Activated CD8-positive, alpha-beta memory T cell treated with anti-CD3 and anti-CD28 coated beads, Interleukin-2, amount 50 U/mL, for 4 hours (primary cell): ENCODE measurements around the gene ATP10B.

Experiments
- DNase-seq: peaks from one replicate; pipeline ENCODE4 v3.0.0-alpha.2; 2020

Gene ATP10B

DNA sequence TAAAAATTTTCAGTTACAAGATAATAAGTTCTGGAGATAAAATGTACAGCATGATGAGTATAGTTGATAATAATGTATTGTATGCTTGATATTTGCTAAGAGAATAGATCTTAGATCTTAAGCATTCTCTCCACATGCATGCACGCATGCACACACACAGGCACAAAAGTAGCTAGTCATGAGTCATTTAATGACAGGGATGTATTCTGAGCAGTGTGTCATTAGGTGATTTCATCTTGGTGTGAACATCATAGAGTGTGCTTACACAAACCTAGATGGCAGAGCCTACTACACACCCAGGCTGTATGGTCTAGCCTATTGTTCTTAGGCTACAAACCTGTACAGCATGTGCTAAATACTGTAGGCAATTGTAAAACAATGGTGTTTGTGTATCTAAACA lies 306.2 kb downstream of the ATP10B start:
- DNase-seq, result no peak

DNA sequence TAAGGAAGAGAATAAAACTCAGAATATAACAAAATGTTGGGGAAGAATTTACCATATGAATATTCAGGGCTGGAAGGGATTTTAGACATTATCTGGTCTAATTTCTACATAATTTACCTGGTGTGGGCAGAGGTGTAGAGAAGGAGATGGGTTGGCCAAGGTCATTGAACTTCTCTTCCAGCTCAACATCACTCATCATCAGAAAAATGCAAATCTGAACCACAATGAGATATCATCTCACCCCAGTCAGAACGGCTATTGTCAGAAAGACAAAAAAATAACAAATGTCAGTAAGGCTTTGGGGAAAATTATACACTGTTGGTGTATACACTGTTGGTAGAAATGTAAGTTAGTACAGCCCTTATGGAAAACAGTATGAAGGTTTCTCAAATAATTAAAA lies 308.6 kb downstream of the ATP10B start:
- no peak for DNase-seq

DNA sequence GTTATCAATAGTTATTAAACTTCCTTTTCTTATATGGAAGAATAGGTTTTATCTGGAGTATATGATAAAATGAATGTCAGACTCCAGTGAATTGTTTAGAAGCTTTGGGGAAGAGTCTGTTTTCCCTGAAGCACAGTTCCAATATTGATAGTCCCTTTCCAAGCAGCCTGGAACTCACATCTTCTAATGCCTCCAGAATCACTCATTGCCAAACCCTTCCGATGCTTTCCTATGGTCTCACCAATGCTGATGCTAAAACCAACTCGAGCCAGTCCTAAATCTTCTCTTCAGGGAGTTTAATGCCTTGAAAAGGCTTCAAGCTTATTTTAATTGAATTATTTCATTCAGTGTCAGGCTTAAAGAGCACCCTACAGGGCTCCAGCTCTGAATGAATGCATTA lies 309.2 kb downstream of the ATP10B start:
- no peak for DNase-seq

DNA sequence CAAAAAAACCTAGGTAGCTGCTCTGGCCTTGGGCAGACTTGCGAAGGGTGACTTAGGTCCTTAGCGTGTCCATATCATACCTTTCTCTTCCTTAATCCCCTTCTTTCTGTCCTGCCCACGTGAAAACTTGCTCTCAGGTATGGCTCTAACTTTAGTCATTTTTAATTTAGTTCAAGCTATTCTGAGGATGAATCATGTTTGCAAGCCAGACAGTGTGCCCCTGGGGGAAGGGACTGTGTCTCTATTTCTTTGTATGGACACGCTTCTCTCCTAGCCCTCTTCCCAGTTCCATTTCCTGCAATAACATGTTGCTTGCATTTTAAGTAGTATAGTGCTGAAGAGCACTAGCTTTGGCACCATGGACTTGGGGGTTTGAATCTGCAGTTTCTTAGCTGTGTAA lies 309.7 kb downstream of the ATP10B start:
- no peak for DNase-seq

DNA sequence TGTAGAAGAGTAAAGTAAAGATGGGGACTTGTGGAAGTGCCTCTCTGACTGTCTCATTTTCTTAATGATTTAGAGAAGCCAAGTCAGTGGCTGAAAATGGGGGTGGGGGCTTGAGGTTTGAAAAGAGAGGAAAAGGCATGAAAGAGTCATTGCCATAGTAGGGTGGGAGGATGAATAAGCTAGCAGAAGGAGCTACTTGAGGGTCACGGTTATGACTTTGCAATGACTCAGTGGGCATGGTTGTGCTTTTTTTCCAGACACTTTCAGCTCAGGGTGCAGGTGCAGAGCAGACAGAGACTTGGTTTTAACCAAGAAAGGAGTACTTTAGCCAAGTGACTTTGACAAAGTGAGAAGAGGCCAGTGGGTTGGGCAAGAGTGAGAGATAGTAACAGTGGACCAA lies 312.6 kb downstream of the ATP10B start:
- no peak for DNase-seq

DNA sequence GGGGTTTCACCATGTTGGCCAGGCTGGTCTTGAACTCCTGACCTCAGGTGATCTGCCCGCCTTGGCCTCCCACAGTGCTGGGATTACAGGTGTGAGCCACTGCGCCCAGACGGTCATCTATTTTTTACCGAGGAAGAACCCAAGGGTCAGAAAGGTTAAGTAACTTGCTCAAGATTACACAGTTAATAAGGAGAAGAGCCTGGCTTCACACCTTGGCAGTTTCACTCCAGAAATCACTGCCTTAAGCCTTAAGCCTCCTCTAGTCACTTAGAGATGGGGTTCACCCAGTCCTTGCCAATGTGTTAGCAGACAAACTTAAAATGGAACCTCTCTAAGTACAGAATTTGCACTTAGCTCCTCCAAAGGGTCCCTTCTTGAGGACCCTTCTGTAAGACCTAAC lies 314.1 kb downstream of the ATP10B start:
- DNase-seq, result no peak

DNA sequence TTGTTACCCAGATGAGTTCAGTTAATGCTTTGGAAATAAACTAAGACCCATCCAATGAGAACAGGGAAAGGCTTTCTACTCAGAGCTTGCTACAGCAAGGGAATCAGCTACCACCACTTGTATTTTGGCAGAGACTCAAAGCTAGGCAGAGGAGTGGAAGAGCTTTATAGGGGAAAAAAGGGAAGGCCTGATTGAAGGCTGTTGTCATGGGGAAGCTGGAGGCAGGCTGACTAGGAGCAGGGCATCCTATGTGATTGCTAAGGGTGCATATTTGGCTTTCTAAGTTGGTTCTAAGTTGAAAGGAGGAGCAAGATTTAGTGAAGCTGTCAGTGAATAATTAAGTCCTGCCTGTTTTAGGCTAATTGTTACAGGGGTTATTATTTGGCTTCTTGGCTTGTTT lies 314.9 kb downstream of the ATP10B start:
- DNase-seq, result no peak

DNA sequence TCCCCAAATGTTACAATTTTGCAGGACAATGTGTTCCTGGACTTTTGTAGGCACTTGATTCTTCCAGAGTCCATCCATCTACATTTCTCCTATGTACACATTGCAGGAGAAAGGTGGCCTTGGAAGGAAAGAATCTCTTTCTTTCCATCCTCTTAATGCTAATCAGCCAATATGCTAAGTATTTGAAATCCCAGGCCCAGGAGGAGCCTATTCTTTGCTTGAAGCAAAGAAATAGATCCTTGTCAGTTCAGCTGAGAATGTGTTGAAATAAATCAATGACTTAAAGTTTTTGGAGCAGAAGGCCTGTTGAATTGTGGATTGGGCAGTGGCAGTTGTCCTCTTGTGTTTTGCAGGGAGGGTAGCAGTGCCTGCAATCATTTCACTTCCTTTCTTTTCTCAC lies 317.1 kb downstream of the ATP10B start:
- no peak for DNase-seq

DNA sequence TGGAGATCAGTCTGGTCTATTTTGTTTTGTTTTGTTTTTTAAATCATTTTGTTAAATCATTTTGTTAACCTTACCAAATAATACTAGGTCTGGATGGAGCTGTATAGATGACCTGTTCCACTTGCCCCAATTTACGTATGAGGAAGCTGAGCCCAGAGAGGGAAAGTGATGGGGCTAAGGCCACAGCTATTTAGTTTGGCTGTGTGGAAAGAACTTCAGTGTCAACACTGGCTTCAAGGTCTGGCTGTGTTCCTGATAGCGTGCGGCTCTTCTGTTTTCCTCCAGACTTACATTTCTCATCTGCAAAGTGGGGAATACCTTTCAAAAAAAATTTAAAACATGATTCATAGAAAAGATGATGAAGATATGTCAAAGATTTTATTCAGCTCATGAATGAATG lies 317.9 kb downstream of the ATP10B start:
- no peak for DNase-seq

DNA sequence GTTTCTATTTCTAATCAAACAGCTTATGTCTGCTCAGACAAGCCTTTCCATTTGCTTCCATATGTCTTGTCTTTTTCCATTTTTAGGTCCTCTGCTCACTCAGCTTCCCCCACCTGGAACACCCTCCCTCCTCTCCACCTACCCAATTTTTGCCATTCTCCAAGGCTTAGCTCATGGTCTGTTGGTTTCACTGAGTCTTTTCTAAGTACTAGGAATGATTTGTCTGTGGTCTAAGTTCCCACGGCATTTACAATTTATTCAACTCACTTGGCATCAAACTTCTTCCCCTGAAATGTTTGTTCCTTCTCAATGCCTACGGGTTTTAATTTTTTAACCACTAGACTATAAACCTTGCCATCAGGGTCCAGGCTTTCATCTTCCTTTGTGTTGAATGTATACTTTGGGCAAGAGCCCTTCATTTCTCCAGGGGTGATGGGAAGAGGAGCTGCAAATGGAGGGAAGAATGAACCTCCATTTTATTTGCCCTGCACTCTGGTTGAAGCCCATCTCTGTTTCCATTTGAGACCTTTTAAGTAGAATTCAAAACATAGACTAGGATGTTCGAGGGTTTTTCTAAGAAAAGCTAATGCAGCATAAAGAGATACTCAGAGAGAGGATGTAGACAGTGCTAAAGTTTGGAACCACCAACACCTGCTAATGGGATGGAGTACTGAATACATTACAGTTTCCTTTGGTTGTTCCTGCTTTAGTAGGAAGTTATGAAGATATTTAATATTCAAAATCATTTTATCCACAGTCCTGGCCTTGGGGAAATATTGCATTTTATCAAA lies 326.3 kb downstream of the ATP10B start:
- no peak for DNase-seq

DNA sequence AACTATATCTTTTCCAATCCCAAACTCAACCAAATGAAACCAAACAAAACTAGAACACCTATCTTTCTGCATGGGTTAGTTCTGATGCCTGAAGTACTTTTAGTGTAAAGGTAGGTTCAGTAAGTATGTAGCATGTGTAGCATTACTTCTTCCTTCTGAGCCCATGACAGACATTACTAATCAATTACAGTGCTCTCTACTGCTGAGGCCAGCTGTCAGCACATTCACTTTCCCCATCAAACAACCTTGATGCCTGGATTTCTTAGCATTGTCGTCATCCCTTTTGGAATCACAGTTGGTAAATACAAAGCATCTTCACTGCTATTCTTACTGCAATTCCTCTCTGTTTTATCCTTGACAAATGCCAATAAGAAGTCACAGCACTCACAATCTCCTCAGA lies 327.2 kb downstream of the ATP10B start:
- DNase-seq, result no peak

DNA sequence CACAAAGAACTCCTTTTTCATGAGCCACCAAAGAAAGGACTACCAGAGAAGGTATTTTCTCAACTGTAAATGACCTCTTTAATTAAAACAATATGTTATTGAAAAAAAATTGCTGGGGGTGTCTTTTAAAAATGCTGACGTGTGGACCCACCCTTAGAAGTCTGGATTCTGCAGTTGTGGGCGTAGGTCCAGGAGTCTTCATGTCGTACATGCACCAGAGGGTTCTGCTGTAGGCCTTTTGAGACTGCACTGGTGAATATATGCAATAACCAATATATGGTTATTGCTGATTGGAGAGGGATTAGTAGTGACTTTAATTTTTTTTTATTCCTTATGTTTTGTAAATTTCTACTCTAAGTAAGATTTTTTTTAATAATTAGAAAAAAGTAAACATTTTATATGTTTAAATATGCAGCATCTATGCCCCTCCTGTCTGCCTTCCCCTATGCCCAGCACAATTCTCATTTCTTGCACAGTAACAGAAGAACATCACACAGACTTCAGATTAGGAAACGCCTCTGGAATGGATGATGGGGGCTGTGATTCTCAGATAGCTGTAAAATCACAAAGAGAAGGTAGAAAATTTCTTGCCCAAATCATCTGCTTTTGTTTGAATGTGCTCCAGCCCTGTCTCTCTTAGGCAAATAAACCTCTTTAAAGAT lies 328.4 kb downstream of the ATP10B start:
- DNase-seq, result no peak

DNA sequence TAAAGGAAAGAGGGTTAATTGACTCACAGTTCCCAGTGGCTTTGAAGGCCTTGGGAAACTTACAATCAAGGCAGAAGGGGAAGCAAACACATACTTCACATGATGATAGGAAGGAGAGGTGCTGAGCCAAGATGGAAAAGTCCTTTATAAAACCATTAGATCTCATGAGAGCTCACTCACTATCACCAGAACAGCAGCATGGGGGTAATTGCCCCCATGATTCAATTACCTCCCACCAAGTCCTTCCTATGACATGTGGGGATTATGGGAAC lies 330.7 kb downstream of the ATP10B start:
- DNase-seq, result no peak

DNA sequence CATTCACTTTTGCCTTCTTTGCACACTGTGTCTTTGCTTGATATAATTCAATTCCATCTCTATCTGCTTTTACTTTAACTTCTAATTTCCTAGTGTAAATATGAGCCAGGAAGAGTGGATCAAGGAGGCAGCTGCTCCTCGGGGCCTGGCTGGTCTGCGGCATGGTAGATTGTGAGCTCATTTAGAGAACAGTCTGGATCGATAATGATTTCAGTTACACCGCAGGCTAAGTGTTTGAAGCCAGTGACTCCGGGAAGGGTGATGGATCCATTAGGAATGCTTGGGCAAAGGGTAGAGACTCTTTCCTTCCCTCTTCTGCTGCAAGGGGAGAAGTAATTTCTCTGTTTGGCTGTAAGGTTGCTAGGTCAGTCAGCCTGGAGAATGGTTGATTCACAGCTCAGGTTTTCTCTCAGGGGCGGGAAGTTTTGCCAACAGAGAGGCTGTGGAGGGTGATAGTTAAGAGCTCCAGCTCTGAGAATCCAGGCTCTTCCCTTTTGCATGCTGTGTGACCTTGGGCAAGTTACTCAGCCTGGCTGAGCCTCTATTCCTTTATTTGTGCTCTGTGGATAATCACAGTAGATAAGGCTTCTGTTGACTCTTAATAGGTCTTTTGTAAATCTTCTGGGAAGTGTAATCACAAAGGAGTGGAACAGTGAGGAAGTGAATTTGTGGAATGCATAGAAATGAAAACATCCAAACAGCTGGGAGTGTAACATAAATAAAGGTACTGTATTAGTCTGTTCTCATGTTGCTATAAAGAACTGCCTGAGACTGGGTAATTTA lies 331.2 kb downstream of the ATP10B start:
- no peak for DNase-seq

DNA sequence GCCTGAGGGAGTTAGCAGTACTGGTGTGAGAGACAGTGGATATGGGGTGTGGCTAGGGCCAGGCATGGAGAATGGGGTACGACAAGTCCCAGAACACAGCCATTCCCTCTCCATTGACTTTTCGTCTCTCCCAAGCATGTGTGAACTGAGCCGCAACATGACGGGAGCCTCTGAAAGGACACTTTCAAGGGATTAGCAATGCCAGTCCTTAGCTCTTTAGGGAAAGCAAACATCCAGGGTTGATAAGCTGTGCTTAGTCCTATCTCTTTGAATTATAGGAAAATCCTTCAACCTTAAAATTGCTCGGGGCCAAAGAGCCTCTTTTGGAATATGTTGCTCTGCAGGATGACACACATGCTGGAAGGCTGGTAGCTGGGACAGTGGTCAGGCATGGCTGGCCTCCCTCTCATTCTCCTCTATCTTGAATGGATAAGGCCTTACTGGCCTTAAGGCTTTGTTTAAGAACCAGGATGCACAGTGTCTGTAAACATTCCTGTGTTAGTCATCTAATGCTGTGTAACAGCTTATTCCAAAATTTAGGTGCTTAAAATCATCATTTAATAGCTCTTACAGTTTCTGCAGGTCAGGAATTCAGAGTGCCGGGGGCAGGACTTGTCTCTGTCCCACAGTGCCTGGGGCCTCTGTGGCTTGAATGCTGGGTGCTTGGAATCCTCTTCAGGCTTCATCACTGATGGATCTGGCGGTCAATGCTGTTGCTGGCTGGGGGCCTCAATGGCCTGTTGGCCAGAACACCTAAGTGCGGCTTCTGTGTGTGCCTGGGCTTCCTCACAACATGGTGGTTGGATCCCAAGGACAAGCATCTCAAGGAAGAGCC lies 335.1 kb downstream of the ATP10B start:
- DNase-seq, result no peak

DNA sequence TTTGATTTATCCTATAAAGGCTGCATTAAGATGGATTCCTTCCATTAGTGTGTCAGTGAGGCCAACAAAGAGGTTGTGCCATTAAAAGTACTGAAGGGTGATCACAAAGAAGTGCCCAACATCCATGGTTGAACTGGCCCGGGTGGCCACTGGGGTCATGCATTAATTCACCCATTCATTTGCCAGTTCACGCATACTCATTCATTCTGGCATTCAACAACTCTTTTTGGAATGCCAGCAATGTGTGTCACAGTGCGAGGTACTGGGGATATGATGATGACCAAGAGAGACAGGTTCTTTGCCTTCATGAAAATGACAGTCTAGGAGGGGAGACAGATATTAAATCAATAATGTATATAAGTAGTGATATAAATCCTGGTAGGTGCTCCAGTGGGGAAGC lies 337.1 kb downstream of the ATP10B start:
- no peak for DNase-seq

DNA sequence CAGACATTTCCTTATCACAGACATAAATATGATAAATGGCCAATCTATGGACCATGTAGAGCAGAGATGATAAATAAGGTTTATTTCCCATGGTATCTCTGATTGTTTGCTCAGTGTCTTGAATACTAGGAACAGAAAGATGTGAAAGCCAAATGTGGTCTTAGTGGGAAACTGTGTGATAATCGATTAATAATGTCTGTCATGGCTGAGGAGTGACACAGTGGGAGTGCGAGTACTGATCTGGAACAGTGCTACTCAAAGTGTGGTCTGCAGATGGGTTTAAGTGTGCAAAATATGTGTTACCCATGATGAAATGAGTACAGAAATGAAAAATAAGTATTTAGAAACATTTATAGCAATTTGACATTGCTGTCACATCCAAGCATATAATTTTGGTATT lies 337.8 kb downstream of the ATP10B start:
- DNase-seq, result no peak

DNA sequence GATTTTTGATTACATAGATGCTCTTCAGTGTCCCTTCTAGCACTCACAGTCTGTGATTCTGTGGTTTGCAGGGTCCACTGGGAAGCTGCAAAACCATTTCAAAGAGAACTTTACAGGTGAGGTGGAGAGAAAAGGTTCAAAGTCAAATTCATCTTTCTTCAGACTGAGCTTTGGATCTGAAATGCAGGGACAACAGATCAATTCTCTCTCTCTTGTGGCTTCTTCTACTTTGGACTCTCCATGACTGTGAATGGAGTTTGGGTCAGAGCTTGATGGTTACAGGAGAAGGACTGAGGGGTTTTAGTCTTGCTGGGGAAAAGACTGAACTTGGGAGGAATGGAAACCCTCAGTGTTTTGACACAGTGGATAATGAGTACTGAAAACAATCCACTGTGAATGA lies 338.5 kb downstream of the ATP10B start:
- DNase-seq, result no peak
